Glomerular visceral epithelial cell (primary cell): ENCODE measurements around the gene NPAS4.
"Not testable (repeated sequence)": the region's sequence is repeated elsewhere in the genome, so short reads cannot be mapped to it uniquely, and the experiment has no call there.

ENCODE experiments used
- DNase-seq: peaks from one replicate; pipeline ENCODE4 v3.0.0-alpha.2; 2016; ENCODE audit errors: extremely low spot score

The NPAS4 gene

GRCh38 chr11:66418168-66418985 is 2.5 kb upstream of the NPAS4 start:
- DNase-seq = peak; percentile 86

GRCh38 chr11:66418986-66419308 is 1.9 kb upstream of the NPAS4 start:
- no peak for DNase-seq

GRCh38 chr11:66419825-66420224 is 1.0 kb upstream of the NPAS4 start:
- no peak for DNase-seq

- DNase-seq = peak; percentile 81
Observed at GRCh38 chr11:66421492-66422205, 814 bp downstream of the NPAS4 start.

GRCh38 chr11:66426314-66426713 is 5.5 kb downstream of the NPAS4 start:
- DNase-seq = no peak

GRCh38 chr11:66428933-66429332 is 8.1 kb downstream of the NPAS4 start:
- no peak for DNase-seq

- peak; percentile 64 for DNase-seq
Observed at GRCh38 chr11:66429983-66430602, 9.3 kb downstream of the NPAS4 start.

GRCh38 chr11:66431287-66431686 is 10.5 kb downstream of the NPAS4 start:
- DNase-seq = not testable (repeated sequence)

- DNase-seq = not testable (repeated sequence)
Observed at GRCh38 chr11:66431871-66432329, 11.1 kb downstream of the NPAS4 start.

GRCh38 chr11:66432597-66432996 is 11.8 kb downstream of the NPAS4 start:
- no peak for DNase-seq

- no peak for DNase-seq
Observed at GRCh38 chr11:66437979-66438503, 17.2 kb downstream of the NPAS4 start.

GRCh38 chr11:66438504-66439466 is 17.9 kb downstream of the NPAS4 start, which contains the start of gene MRPL11:
Gene MRPL11, minus strand, starts transcription at chr11:66438848. Its CDS starts 94 bp downstream, at chr11:66438754.
- DNase-seq = peak; percentile 89

GRCh38 chr11:66440101-66440939 is 19.5 kb downstream of the NPAS4 start:
- DNase-seq = not testable (repeated sequence)

- not testable (repeated sequence) for DNase-seq
Observed at GRCh38 chr11:66440940-66441282, 20.1 kb downstream of the NPAS4 start.

- peak; percentile 31 for DNase-seq
Observed at GRCh38 chr11:66443602-66444001, 22.8 kb downstream of the NPAS4 start.

- DNase-seq = no peak
Observed at GRCh38 chr11:66447012-66447411, 26.2 kb downstream of the NPAS4 start.

- no peak for DNase-seq
Observed at GRCh38 chr11:66448523-66448922, 27.7 kb downstream of the NPAS4 start.

GRCh38 chr11:66450560-66450959 is 29.7 kb downstream of the NPAS4 start:
- no peak for DNase-seq

- no peak for DNase-seq
Observed at GRCh38 chr11:66451663-66452062, 30.8 kb downstream of the NPAS4 start.

GRCh38 chr11:66454247-66454646 is 33.4 kb downstream of the NPAS4 start:
- DNase-seq = no peak
